Vagina (tissue), 2 donors: ENCODE measurements around the gene SLC18A2. TPM values are rescaled to one million over a fixed set of nuclear protein-coding genes. Genes with fewer than 3 reads are reported as not detected.
A peak's percentile ranks its signal among the peaks of the same experiment; 100 is the strongest.

Experiments used
- DNase-seq, 2 donors: peaks; one replicate each; pipeline ENCODE4 v3.0.0-alpha.2; 2017; ENCODE audit errors: extremely low spot score in 2 of 2
- H3K27ac ChIP-seq: fragments of 200-600 bp; sonication (generic); one replicate; pipeline ENCODE4 v1.5.1; 2019
- H3K27me3 ChIP-seq: fragments of 200-600 bp; sonication (generic); one replicate; pipeline ENCODE4 v1.5.1; 2019
- H3K36me3 ChIP-seq, 2 donors: fragments of 200-600 bp; sonication (generic); one replicate each; pipeline ENCODE4 v1.5.1; 2017 to 2019
- H3K4me1 ChIP-seq: fragments of 200-600 bp; sonication (generic); one replicate; pipeline ENCODE4 v1.5.1; 2019
- H3K4me3 ChIP-seq, 2 donors: fragments of 200-600 bp; sonication (generic); 1 replicate in 1 of 2; 2 replicates in 1 of 2; pipeline ENCODE4 v1.5.1; 2016 to 2019
- H3K9me3 ChIP-seq: fragments of 200-600 bp; sonication (generic); one replicate; pipeline ENCODE4 v1.5.1; 2019
- CTCF ChIP-seq, 3 experiments: fragments of 450-650 bp in 2 of 3; fragments of 200-600 bp in 1 of 3; sonication (generic) in 1 of 3; IDR thresholded peaks; one replicate each; pipeline ENCODE4 v1.5.1; 2017 to 2019; ENCODE audit warnings: antibody characterized with exemption in 3 of 3, mild to moderate bottlenecking in 2 of 3, moderate library complexity in 2 of 3
- POLR2A ChIP-seq, 2 donors: fragments of 450-650 bp; IDR thresholded peaks; one replicate each; pipeline ENCODE4 v1.6.1; 2017; ENCODE audit warnings: antibody characterized with exemption in 2 of 2, mild to moderate bottlenecking in 2 of 2, moderate library complexity in 2 of 2
- POLR2AphosphoS5 ChIP-seq, 2 donors: sonication (generic); formaldehyde crosslinking; IDR thresholded peaks; one replicate each; pipeline ENCODE4 v1.9.0; 2017; ENCODE audit warnings: antibody characterized with exemption in 2 of 2, mild to moderate bottlenecking in 2 of 2, low read depth in 1 of 2; ENCODE audit not compliant: insufficient read depth in 1 of 2
- intact Hi-C: fragments of 100-400 bp; cut with DNase I; formaldehyde crosslinking; loops from one replicate; pipeline ENCODE4 v1.15.1; 2023
- total RNA-seq: library from RNA; depleted of rRNA; stranded (reverse); fragments of >200 nt; gene quantifications from one replicate; pipeline ENCODE4 v1.2.3, GENCODE V29; 2016

Gene SLC18A2
- total RNA-seq, 1 donor from 2014 or later, result 11.5 TPM

GRCh38 chr10:117222976-117223692 lies 17.8 kb upstream of the SLC18A2 start:
- Histone ChIP-seq H3K27me3 (no peaks in the 10 kb centered on the region), H3K27ac (no peak overlapping the region), H3K9me3 (no peaks in the 10 kb centered on the region), H3K4me3 (no peak overlapping the region), H3K36me3 (no peaks in the 10 kb centered on the region), H3K4me1 (no peaks in the 10 kb centered on the region)
- no peak for DNase-seq
- TF ChIP-seq POLR2A (IDR thresholded peaks at IDR 0.05), result no peak
- no peak for TF ChIP-seq CTCF (IDR thresholded peaks at IDR 0.05)
- no peak for TF ChIP-seq POLR2AphosphoS5 (IDR thresholded peaks at IDR 0.05; ENCODE audit: insufficient read depth in 1 of 2, low read depth in 1 of 2)
- intact Hi-C loops, result no loop called here

GRCh38 chr10:117223693-117224430 lies 17.1 kb upstream of the SLC18A2 start:
- no peak for DNase-seq
- TF ChIP-seq POLR2AphosphoS5 (IDR thresholded peaks at IDR 0.05; ENCODE audit: insufficient read depth in 1 of 2, low read depth in 1 of 2) (no peak), CTCF (IDR thresholded peaks at IDR 0.05) (no peak), POLR2A (IDR thresholded peaks at IDR 0.05) (no peak)
- no peaks in the 10 kb centered on the region for H3K9me3 ChIP-seq
- no peak overlapping the region for H3K4me3 ChIP-seq
- H3K36me3 ChIP-seq, result no peaks in the 10 kb centered on the region
- no peak overlapping the region for H3K27ac ChIP-seq
- intact Hi-C loops, result no loop called here
- no peaks in the 10 kb centered on the region for H3K27me3 ChIP-seq
- H3K4me1 ChIP-seq, result no peaks in the 10 kb centered on the region

GRCh38 chr10:117224881-117225280 lies 16.0 kb upstream of the SLC18A2 start:
- H3K27me3 ChIP-seq, result no peaks in the 10 kb centered on the region
- intact Hi-C loops, result no loop called here
- TF ChIP-seq POLR2A (IDR thresholded peaks at IDR 0.05) (no peak), CTCF (IDR thresholded peaks at IDR 0.05) (no peak), POLR2AphosphoS5 (IDR thresholded peaks at IDR 0.05; ENCODE audit: insufficient read depth in 1 of 2, low read depth in 1 of 2) (no peak)

GRCh38 chr10:117226813-117227451 lies 14.0 kb upstream of the SLC18A2 start:
- TF ChIP-seq POLR2A (IDR thresholded peaks at IDR 0.05) (no peak), POLR2AphosphoS5 (IDR thresholded peaks at IDR 0.05; ENCODE audit: insufficient read depth in 1 of 2, low read depth in 1 of 2) (no peak), CTCF (IDR thresholded peaks at IDR 0.05) (peak in 1 of 3 experiments; percentile 20)
- Histone ChIP-seq H3K9me3 (no peaks in the 10 kb centered on the region), H3K27me3 (no peaks in the 10 kb centered on the region), H3K36me3 (no peaks in the 10 kb centered on the region), H3K27ac (no peak overlapping the region), H3K4me3 (no peak overlapping the region), H3K4me1 (no peaks in the 10 kb centered on the region)
- intact Hi-C loops, result no loop called here
- DNase-seq, result no peak

More at GRCh38 chr10:117224881-117225280, 16.0 kb upstream of the SLC18A2 start:
- H3K27ac ChIP-seq, result no peak overlapping the region
- no peaks in the 10 kb centered on the region for H3K4me1 ChIP-seq
- no peaks in the 10 kb centered on the region for H3K9me3 ChIP-seq
- H3K4me3 ChIP-seq, result no peak overlapping the region
- no peaks in the 10 kb centered on the region for H3K36me3 ChIP-seq
- no peak for DNase-seq
